H9 (cell line): ENCODE results near the gene PLEKHA7. TPM values are rescaled to one million over a fixed set of nuclear protein-coding genes. Genes with fewer than 3 reads are reported as not detected.

ENCODE experiments used
- DNase-seq: peaks from one replicate; pipeline ENCODE4 v3.0.0-alpha.2; 2017
- H2AFZ ChIP-seq: one replicate; pipeline ENCODE4 v1.6.1; 2013; ENCODE audit warnings: mild to moderate bottlenecking, low read length, control low read depth, moderate library complexity
- H2AK5ac ChIP-seq: 2 replicates; pipeline ENCODE4 v1.6.1; 2013; ENCODE audit warnings: low read length, control low read depth, mixed read lengths; ENCODE audit not compliant: insufficient read length
- H2BK120ac ChIP-seq: one replicate; pipeline ENCODE4 v1.6.1; 2013; ENCODE audit warnings: low read depth, mild to moderate bottlenecking, low read length, control low read depth, inconsistent platforms; ENCODE audit not compliant: poor library complexity, severe bottlenecking
- H2BK12ac ChIP-seq: 2 replicates; pipeline ENCODE4 v1.6.1; 2013; ENCODE audit warnings: low read length, control low read depth, mixed read lengths, low read depth; ENCODE audit not compliant: insufficient read length
- H2BK15ac ChIP-seq: 2 replicates; pipeline ENCODE4 v1.6.1; 2013; ENCODE audit warnings: low read depth, low read length, control low read depth
- H2BK20ac ChIP-seq: one replicate; pipeline ENCODE4 v1.6.1; 2013; ENCODE audit warnings: low read depth, mild to moderate bottlenecking, low read length, control low read depth, inconsistent platforms; ENCODE audit not compliant: poor library complexity, severe bottlenecking
- H2BK5ac ChIP-seq: 2 replicates; pipeline ENCODE4 v1.6.1; 2013; ENCODE audit warnings: low read length, control low read depth, mixed read lengths; ENCODE audit not compliant: insufficient read length
- H3K14ac ChIP-seq: 2 replicates; pipeline ENCODE4 v1.6.1; 2013; ENCODE audit warnings: low read length, control low read depth; ENCODE audit not compliant: insufficient read depth
- H3K18ac ChIP-seq: 2 replicates; pipeline ENCODE4 v1.6.1; 2013; ENCODE audit warnings: low read depth, mild to moderate bottlenecking, mixed read lengths, low read length, control low read depth; ENCODE audit not compliant: insufficient read length
- H3K23ac ChIP-seq: 2 replicates; pipeline ENCODE4 v1.6.1; 2013; ENCODE audit warnings: low read length, control low read depth, mixed read lengths, low read depth; ENCODE audit not compliant: insufficient read length
- H3K23me2 ChIP-seq: 2 replicates; pipeline ENCODE4 v1.6.1; 2013; ENCODE audit warnings: low read depth, mild to moderate bottlenecking, mixed read lengths, low read length, control low read depth; ENCODE audit not compliant: insufficient read length, poor library complexity, severe bottlenecking
- H3K27ac ChIP-seq: 2 replicates; pipeline ENCODE4 v1.5.1; 2013; ENCODE audit warnings: low read length, control low read depth, mixed read lengths, low read depth; ENCODE audit not compliant: insufficient read length
- H3K27me3 ChIP-seq: 2 replicates; pipeline ENCODE4 v1.6.1; 2013; ENCODE audit warnings: low read length, control low read depth, inconsistent platforms; ENCODE audit not compliant: insufficient read depth
- H3K4ac ChIP-seq: 2 replicates; pipeline ENCODE4 v1.6.1; 2013; ENCODE audit warnings: low read depth, mild to moderate bottlenecking, control low read depth, inconsistent platforms, low read length, moderate library complexity
- H3K4me1 ChIP-seq: 2 replicates; pipeline ENCODE4 v1.6.1; 2013; ENCODE audit warnings: low read length, control low read depth, inconsistent platforms; ENCODE audit not compliant: insufficient read depth
- H3K4me2 ChIP-seq: 2 replicates; pipeline ENCODE4 v1.6.1; 2013; ENCODE audit warnings: low read length, control low read depth, mixed read lengths; ENCODE audit not compliant: insufficient read length, insufficient read depth
- H3K56ac ChIP-seq: 2 replicates; pipeline ENCODE4 v1.6.1; 2013; ENCODE audit warnings: low read depth, mild to moderate bottlenecking, mixed read lengths, low read length, control low read depth; ENCODE audit not compliant: insufficient read length
- H3K79me1 ChIP-seq: 2 replicates; pipeline ENCODE4 v1.6.1; 2013; ENCODE audit warnings: low read depth, mild to moderate bottlenecking, moderate library complexity, low read length, control low read depth, inconsistent platforms; ENCODE audit not compliant: insufficient read depth, poor library complexity, severe bottlenecking
- H3K79me2 ChIP-seq: 2 replicates; pipeline ENCODE4 v1.6.1; 2013; ENCODE audit warnings: low read length, control low read depth, inconsistent platforms; ENCODE audit not compliant: insufficient read depth
- H3K9ac ChIP-seq: 2 replicates; pipeline ENCODE4 v1.6.1; 2013; ENCODE audit warnings: low read length, control low read depth, mixed read lengths; ENCODE audit not compliant: insufficient read length; ENCODE audit errors: extremely low read depth
- H3K9me3 ChIP-seq: one replicate; pipeline ENCODE4 v1.6.1; 2013; ENCODE audit warnings: low read depth, low read length, inconsistent platforms; ENCODE audit not compliant: control insufficient read depth
- H3T11ph ChIP-seq: one replicate; pipeline ENCODE4 v1.6.1; 2013; ENCODE audit warnings: mild to moderate bottlenecking, low read length, control low read depth, inconsistent platforms
- H4K20me1 ChIP-seq: one replicate; pipeline ENCODE4 v1.6.1; 2013; ENCODE audit not compliant: control insufficient read depth, insufficient read length, insufficient read depth
- H4K5ac ChIP-seq: 2 replicates; pipeline ENCODE4 v1.6.1; 2013; ENCODE audit warnings: low read depth, mild to moderate bottlenecking, mixed read lengths, low read length, control low read depth; ENCODE audit not compliant: insufficient read length
- H4K8ac ChIP-seq: replicated peaks from 2 replicates; pipeline ENCODE4 v1.6.1; 2013; ENCODE audit warnings: low read length, control low read depth, mixed read lengths, low read depth; ENCODE audit not compliant: insufficient read length
- H4K91ac ChIP-seq: 2 replicates; pipeline ENCODE4 v1.6.1; 2013; ENCODE audit warnings: low read depth, mild to moderate bottlenecking, moderate library complexity, mixed read lengths, low read length, control low read depth; ENCODE audit not compliant: insufficient read length
- H3K27ac Mint-ChIP-seq, 3 experiments: 2 replicates in 2 of 3; 3 replicates in 1 of 3; pipeline ENCODE4 v1.8.0; 2020 to 2021; ENCODE audit warnings: mixed read lengths in 3 of 3, mild to moderate bottlenecking in 1 of 3, moderate library complexity in 1 of 3
- H3K27me3 Mint-ChIP-seq: 2 replicates; pipeline ENCODE4 v1.8.0; 2021; ENCODE audit warnings: low read depth, mild to moderate bottlenecking, moderate library complexity, mixed read lengths
- H3K36me3 Mint-ChIP-seq, 3 experiments: 2 replicates in 2 of 3; 3 replicates in 1 of 3; pipeline ENCODE4 v1.8.0; 2020 to 2021; ENCODE audit warnings: low read depth in 3 of 3, mixed read lengths in 3 of 3; ENCODE audit not compliant: insufficient read depth in 1 of 3
- H3K4me1 Mint-ChIP-seq, 2 experiments: 2 replicates each; pipeline ENCODE4 v1.8.0; 2020; ENCODE audit warnings: mixed read lengths in 2 of 2
- H3K4me3 Mint-ChIP-seq, 2 experiments: 2 replicates in 1 of 2; 3 replicates in 1 of 2; pipeline ENCODE4 v1.8.0; 2020 to 2021; ENCODE audit warnings: mild to moderate bottlenecking in 2 of 2, mixed read lengths in 2 of 2, moderate library complexity in 1 of 2
- H3K9me3 Mint-ChIP-seq, 2 experiments: 2 replicates in 1 of 2; 3 replicates in 1 of 2; pipeline ENCODE4 v1.8.0; 2020; ENCODE audit warnings: mild to moderate bottlenecking in 2 of 2, mixed read lengths in 2 of 2, moderate library complexity in 1 of 2
- WGBS: extraction: QIAGEN DNeasy Blood & Tissue Kit; methylation state at CpG from one replicate; pipeline ENCODE4 v1.1.7; 2013; ENCODE audit warnings: missing lambda C conversion rate, low lambda C conversion rate, mixed read lengths; ENCODE audit not compliant: insufficient read length; ENCODE audit errors: extremely low coverage; 5-methylcytosine and 5-hydroxymethylcytosine counted together
- total RNA-seq: library from RNA; stranded (reverse); gene quantifications from 2 replicates; pipeline ENCODE4 v1.2.1, GENCODE V29; 2021
- TF ChIP-seq, protein P1 (sequence below): fragments of 200-600 bp; sonication (generic); conservative IDR thresholded peaks from 3 replicates; pipeline ENCODE4 v1.8.0; 2021; ENCODE audit warnings: antibody characterized with exemption, mild to moderate bottlenecking

The PLEKHA7 gene
- total RNA-seq, 1 experiment from 2014 or later: 21.0 TPM

DNA sequence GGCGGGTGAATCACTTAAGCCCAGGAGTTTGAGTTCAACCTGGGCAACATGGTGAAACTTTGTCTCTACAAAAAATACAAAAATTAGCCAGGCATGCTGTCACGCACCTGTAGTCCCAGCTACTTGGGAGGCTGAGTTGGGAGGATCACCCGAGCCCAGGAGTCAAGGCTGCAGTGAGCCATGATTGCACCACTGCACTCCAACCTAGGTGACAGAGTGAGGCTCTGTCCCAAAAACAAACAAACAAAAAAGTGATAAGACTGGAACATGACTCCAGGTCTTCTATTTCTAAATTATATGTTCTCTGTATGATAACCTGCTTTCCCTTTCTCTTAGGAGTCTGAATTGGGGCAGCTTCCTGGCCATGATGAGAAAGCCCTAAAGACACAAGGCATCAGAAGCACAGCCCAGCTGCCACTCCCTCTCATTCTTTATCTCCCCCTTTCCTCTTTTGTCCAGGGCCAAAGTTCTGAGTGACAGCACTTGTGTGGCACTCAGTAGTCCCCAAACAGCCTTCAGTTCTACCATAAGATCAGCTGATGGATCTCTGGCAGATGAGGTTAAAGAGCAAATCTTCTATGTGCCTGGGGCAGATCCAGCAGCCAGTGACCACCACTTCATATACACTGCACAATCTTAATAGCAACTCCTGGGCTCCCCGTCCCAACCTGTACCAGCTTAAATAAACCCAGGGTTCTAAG lies 139.8 kb downstream of the PLEKHA7 start:
- Histone ChIP-seq H4K8ac (no peak overlapping the region), H4K20me1 (no peaks in the 10 kb centered on the region), H4K5ac (no peak overlapping the region), H3K9ac (no peak overlapping the region), H3K27ac (no peak overlapping the region), H3K56ac (no peak overlapping the region), H3T11ph (no peak overlapping the region), H3K4me2 (no peak overlapping the region), H3K18ac (no peak overlapping the region), H2BK5ac (no peak overlapping the region), H2AFZ (no peak overlapping the region), H3K27me3 (no peaks in the 10 kb centered on the region), H3K9me3 (no peaks in the 10 kb centered on the region), H2BK12ac (no peak overlapping the region), H3K4ac (no peak overlapping the region), H3K79me2 (no peaks in the 10 kb centered on the region), H3K23me2 (no peaks in the 10 kb centered on the region), H2BK20ac (no peak overlapping the region), H2BK120ac (no peak overlapping the region), H3K23ac (no peak overlapping the region), H4K91ac (no peak overlapping the region), H3K14ac (no peak overlapping the region), H3K79me1 (no peaks in the 10 kb centered on the region), H3K4me1 (peaks cover 7% of the 10 kb centered on the region; the same call in 1 of the 2 replicates), H2BK15ac (no peak overlapping the region), H2AK5ac (no peak overlapping the region)
- DNase-seq: no peak
- Mint-ChIP-seq H3K4me1 (peaks cover 30 to 37% of the 10 kb centered on the region in 2 experiments), H3K4me3 (no peak overlapping the region), H3K27me3 (no peaks in the 10 kb centered on the region), H3K36me3 (no peaks in the 10 kb centered on the region; a peak in 1 of 7 replicates), H3K9me3 (no peaks in the 10 kb centered on the region), H3K27ac (no peak overlapping the region; a peak in 2 of 7 replicates)
- TF ChIP-seq, protein P1, sequence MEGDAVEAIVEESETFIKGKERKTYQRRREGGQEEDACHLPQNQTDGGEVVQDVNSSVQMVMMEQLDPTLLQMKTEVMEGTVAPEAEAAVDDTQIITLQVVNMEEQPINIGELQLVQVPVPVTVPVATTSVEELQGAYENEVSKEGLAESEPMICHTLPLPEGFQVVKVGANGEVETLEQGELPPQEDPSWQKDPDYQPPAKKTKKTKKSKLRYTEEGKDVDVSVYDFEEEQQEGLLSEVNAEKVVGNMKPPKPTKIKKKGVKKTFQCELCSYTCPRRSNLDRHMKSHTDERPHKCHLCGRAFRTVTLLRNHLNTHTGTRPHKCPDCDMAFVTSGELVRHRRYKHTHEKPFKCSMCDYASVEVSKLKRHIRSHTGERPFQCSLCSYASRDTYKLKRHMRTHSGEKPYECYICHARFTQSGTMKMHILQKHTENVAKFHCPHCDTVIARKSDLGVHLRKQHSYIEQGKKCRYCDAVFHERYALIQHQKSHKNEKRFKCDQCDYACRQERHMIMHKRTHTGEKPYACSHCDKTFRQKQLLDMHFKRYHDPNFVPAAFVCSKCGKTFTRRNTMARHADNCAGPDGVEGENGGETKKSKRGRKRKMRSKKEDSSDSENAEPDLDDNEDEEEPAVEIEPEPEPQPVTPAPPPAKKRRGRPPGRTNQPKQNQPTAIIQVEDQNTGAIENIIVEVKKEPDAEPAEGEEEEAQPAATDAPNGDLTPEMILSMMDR: no peak
- WGBS: no CpG with 5 or more reads among the region's 4 CpGs
